Peyer's patch (tissue), 4 donors: Measurements from ENCODE around the gene AKAP13. TPM values are rescaled to one million over a fixed set of nuclear protein-coding genes. Genes with fewer than 3 reads are reported as not detected.

Experiments used
- DNase-seq, 3 donors: peaks; one replicate each; pipeline ENCODE4 v3.0.0-alpha.2; 2017 to 2019
- H3K27ac ChIP-seq, 4 donors: fragments of 200-600 bp; sonication (generic); one replicate each; pipeline ENCODE4 v1.5.1; 2016 to 2019
- H3K27me3 ChIP-seq, 2 donors: fragments of 200-600 bp; sonication (generic); one replicate each; pipeline ENCODE4 v1.5.1; 2019
- H3K36me3 ChIP-seq, 3 donors: fragments of 200-600 bp; sonication (generic); one replicate each; pipeline ENCODE4 v1.5.1; 2016 to 2019
- H3K4me1 ChIP-seq, 4 donors: fragments of 200-600 bp; sonication (generic); one replicate each; pipeline ENCODE4 v1.5.1; 2016 to 2019
- H3K4me3 ChIP-seq, 4 donors: fragments of 200-600 bp; sonication (generic); 1 replicate in 3 of 4; 2 replicates in 1 of 4; pipeline ENCODE4 v1.5.1; 2016 to 2019; ENCODE audit warnings: mild to moderate bottlenecking in 1 of 4
- H3K9me3 ChIP-seq, 4 donors: fragments of 200-600 bp; sonication (generic); one replicate each; pipeline ENCODE4 v1.5.1; 2016 to 2019; ENCODE audit warnings: mild to moderate bottlenecking in 1 of 4
- POLR2A ChIP-seq, 2 donors: fragments of 450-650 bp; IDR thresholded peaks; one replicate each; pipeline ENCODE4 v1.5.1; 2017; ENCODE audit warnings: antibody characterized with exemption in 2 of 2, mild to moderate bottlenecking in 2 of 2, moderate library complexity in 2 of 2
- total RNA-seq, 4 donors: library from RNA; depleted of rRNA; stranded (reverse); fragments of >200 nt; gene quantifications; one replicate each; pipeline ENCODE4 v1.1.0, GENCODE V29; 2016
- TF ChIP-seq, protein P1 (sequence below), 6 experiments: fragments of 450-650 bp in 4 of 6; fragments of 200-600 bp in 2 of 6; sonication (generic) in 1 of 6; IDR thresholded peaks; one replicate each; pipeline ENCODE4 v1.5.1; 2017 to 2019; ENCODE audit warnings: antibody characterized with exemption in 6 of 6, mild to moderate bottlenecking in 3 of 6, moderate library complexity in 1 of 6

The AKAP13 gene
- total RNA-seq, 4 donors from 2014 or later = 166 to 742 (median 242) TPM

DNA sequence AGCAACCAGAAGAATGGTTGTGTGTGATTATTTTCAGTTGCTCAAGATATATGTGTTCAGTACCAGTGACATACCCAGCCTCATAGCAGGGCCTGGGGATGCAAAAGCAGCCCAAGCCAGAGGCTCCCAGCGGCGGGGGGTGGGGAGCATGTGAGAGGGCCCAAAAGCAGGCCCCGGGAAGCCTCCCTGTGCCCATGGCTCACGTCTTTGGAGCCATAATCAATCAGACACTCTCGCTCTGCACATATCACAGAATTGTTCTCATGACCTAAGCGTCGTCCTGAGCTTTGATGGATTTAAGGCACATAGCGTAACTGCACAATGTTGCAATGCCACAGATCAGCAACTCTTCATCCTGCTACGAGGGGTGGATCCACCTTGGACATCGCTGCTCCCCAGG lies 393.6 kb downstream of the AKAP13 start:
- no peak overlapping the region for H3K27ac ChIP-seq
- no peaks in the 10 kb centered on the region for H3K9me3 ChIP-seq
- H3K4me3 ChIP-seq = no peak overlapping the region
- H3K36me3 ChIP-seq = no peaks in the 10 kb centered on the region
- TF ChIP-seq, protein P1, sequence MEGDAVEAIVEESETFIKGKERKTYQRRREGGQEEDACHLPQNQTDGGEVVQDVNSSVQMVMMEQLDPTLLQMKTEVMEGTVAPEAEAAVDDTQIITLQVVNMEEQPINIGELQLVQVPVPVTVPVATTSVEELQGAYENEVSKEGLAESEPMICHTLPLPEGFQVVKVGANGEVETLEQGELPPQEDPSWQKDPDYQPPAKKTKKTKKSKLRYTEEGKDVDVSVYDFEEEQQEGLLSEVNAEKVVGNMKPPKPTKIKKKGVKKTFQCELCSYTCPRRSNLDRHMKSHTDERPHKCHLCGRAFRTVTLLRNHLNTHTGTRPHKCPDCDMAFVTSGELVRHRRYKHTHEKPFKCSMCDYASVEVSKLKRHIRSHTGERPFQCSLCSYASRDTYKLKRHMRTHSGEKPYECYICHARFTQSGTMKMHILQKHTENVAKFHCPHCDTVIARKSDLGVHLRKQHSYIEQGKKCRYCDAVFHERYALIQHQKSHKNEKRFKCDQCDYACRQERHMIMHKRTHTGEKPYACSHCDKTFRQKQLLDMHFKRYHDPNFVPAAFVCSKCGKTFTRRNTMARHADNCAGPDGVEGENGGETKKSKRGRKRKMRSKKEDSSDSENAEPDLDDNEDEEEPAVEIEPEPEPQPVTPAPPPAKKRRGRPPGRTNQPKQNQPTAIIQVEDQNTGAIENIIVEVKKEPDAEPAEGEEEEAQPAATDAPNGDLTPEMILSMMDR (IDR thresholded peaks at IDR 0.05) = no peak
- H3K27me3 ChIP-seq = no peaks in the 10 kb centered on the region
- peaks cover 0 to 4% (median 0%) of the 10 kb centered on the region in 4 donors for H3K4me1 ChIP-seq
- no peak for DNase-seq

DNA sequence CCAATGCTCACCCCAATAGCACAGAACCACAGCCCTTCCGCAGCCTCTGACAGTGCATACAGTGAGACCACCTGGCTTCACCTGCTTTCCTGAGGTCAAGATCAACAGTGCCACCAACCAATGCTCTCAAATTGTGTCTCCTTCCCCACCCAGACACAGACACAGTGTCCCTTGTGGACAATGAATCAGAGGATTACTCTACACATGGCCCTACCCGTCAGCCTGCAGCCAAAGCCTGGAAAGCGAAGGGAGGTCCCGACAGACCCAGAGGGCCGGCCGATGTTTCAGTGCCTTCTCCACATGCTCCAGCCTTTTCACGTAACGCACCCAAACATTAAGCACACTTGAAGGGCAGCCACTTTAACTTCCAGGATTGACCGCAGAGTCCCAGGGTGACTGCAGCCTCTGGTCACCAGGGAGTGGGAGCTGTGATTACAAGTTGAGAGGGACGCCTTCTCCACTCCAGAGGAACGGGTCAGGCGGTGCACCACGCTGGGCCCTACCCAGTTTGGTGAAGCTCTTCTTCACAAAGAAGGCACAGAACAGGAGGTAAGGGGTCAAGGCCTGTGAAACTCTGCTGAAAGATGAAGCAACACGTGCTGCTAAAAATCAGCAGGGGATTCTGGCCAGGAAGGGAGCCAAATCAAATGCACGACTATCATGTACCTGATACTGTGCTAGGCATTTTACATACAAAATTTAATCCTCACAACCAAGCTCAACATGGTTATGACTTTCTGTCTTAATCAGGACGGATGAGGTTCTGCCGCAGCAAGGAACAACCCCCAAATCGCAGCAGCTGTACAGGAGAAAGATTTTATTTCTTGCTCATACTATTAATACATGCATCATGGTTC lies 397.1 kb downstream of the AKAP13 start:
- DNase-seq = no peak
- no peak for TF ChIP-seq POLR2A (IDR thresholded peaks at IDR 0.05)
- TF ChIP-seq, protein P1 (IDR thresholded peaks at IDR 0.05) = no peak
- Histone ChIP-seq H3K36me3 (no peaks in the 10 kb centered on the region), H3K4me1 (peaks cover 0 to 4% (median 0%) of the 10 kb centered on the region in 4 donors), H3K4me3 (no peak overlapping the region), H3K27me3 (no peaks in the 10 kb centered on the region), H3K9me3 (no peaks in the 10 kb centered on the region), H3K27ac (no peak overlapping the region)

- Histone ChIP-seq H3K36me3 (no peaks in the 10 kb centered on the region), H3K27ac (no peak overlapping the region), H3K4me1 (peaks cover 0 to 4% (median 0%) of the 10 kb centered on the region in 4 donors), H3K9me3 (no peaks in the 10 kb centered on the region), H3K4me3 (no peak overlapping the region), H3K27me3 (no peaks in the 10 kb centered on the region)
- TF ChIP-seq, protein P1 (IDR thresholded peaks at IDR 0.05) = no peak
- TF ChIP-seq POLR2A (IDR thresholded peaks at IDR 0.05) = no peak
- no peak for DNase-seq
These were observed 397.8 kb downstream of the AKAP13 start for GRCh38 chr15:85778107-85778776.

GRCh38 chr15:85779249-85779648 lies 398.8 kb downstream of the AKAP13 start:
- Histone ChIP-seq H3K27me3 (no peaks in the 10 kb centered on the region), H3K36me3 (no peaks in the 10 kb centered on the region), H3K27ac (no peak overlapping the region), H3K4me1 (peaks cover 0 to 4% (median 0%) of the 10 kb centered on the region in 4 donors), H3K9me3 (no peaks in the 10 kb centered on the region), H3K4me3 (no peak overlapping the region)
- DNase-seq = no peak
- TF ChIP-seq, protein P1 (IDR thresholded peaks at IDR 0.05) = no peak
- TF ChIP-seq POLR2A (IDR thresholded peaks at IDR 0.05) = no peak

DNA sequence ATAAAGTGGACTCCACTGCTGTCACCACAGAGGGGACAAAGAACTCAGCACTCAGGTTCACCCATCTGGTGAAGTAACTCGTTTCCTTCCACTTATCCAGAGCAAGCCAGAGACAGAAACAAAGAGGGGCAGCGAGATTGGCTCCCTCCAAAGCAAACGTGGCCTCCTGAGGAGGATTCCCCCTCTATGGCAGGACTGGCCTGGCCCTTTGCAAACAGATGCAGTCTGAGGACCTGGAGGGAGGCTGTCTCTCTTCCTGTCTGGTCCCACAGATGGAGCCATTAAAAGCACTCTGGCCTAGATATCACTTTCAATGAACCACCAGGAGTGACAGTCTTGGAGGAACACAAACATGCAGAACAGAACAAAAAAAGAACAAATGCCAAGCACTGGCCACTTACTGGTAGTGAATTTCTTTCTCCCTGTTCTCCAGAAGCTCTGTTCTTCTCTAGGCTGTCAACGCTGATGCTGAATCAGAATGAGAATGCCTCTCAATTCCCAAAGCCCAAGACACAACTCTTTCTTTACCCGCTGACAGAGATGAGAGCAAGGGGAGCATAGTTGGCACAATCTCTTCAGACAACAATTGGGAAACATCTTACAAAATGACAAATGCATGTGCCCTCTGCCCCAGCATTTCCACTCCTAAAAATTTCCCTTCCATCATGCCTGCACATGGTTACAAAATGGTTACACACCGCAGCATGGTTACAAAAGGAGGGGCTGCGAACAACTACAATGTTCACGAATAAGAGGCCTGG lies 400.0 kb downstream of the AKAP13 start:
- no peak for TF ChIP-seq POLR2A (IDR thresholded peaks at IDR 0.05)
- TF ChIP-seq, protein P1 (IDR thresholded peaks at IDR 0.05) = no peak
- Histone ChIP-seq H3K9me3 (no peaks in the 10 kb centered on the region), H3K27me3 (no peaks in the 10 kb centered on the region), H3K27ac (no peak overlapping the region), H3K36me3 (no peaks in the 10 kb centered on the region), H3K4me1 (peaks cover 0 to 11% (median under 1%) of the 10 kb centered on the region in 4 donors), H3K4me3 (no peak overlapping the region)
- DNase-seq = no peak
